Spleen (tissue), 11 donors: ENCODE data around the gene CSMD2. TPM values are rescaled to one million over a fixed set of nuclear protein-coding genes. Genes with fewer than 3 reads are reported as not detected.

Source experiments
- DNase-seq: peaks from one replicate; pipeline ENCODE4 v3.0.0-alpha.2; 2020
- H3K27ac ChIP-seq, 8 donors: fragments of 200-600 bp; sonication (generic) in 7 of 8; 1 replicate in 4 of 8; 2 replicates in 4 of 8; pipeline versions ENCODE4 v1.5.0 to v1.8.0; 2016 to 2021; ENCODE audit warnings: inconsistent platforms in 4 of 8, mild to moderate bottlenecking in 4 of 8, moderate library complexity in 1 of 8
- H3K27me3 ChIP-seq, 7 donors: fragments of 200-600 bp; sonication (generic) in 6 of 7; replicated peaks in 1 of 7; 1 replicate in 4 of 7; 2 replicates in 3 of 7; pipeline versions ENCODE4 v1.5.0 to v1.8.0; 2016 to 2021; ENCODE audit warnings: inconsistent platforms in 3 of 7, mild to moderate bottlenecking in 1 of 7
- H3K36me3 ChIP-seq, 6 donors: fragments of 200-600 bp; sonication (generic) in 5 of 6; 1 replicate in 4 of 6; 2 replicates in 2 of 6; pipeline versions ENCODE4 v1.5.0 to v1.8.0; 2016 to 2021; ENCODE audit warnings: inconsistent platforms in 2 of 6
- H3K4me1 ChIP-seq, 6 donors: fragments of 200-600 bp; sonication (generic) in 5 of 6; 1 replicate in 3 of 6; 2 replicates in 3 of 6; pipeline versions ENCODE4 v1.5.0 to v1.8.0; 2016 to 2021; ENCODE audit warnings: inconsistent platforms in 3 of 6
- H3K4me3 ChIP-seq, 8 donors: fragments of 200-600 bp; sonication (generic) in 7 of 8; 1 replicate in 4 of 8; 2 replicates in 4 of 8; pipeline versions ENCODE4 v1.5.0 to v1.8.0; 2016 to 2021; ENCODE audit warnings: inconsistent platforms in 4 of 8, mild to moderate bottlenecking in 4 of 8, moderate library complexity in 2 of 8
- H3K9me3 ChIP-seq, 8 donors: fragments of 200-600 bp; sonication (generic) in 7 of 8; 1 replicate in 4 of 8; 2 replicates in 4 of 8; pipeline versions ENCODE4 v1.5.0 to v1.8.0; 2016 to 2021; ENCODE audit warnings: inconsistent platforms in 4 of 8
- CTCF ChIP-seq, 11 experiments: fragments of 200-600 bp in 7 of 11; fragments of 450-650 bp in 4 of 11; sonication (generic) in 4 of 11; IDR thresholded peaks in 8 of 11; conservative IDR thresholded peaks in 3 of 11; 1 replicate in 7 of 11; 2 replicates in 4 of 11; pipeline versions ENCODE4 v1.4.0 to v1.8.0; 2016 to 2021; ENCODE audit warnings: antibody characterized with exemption in 11 of 11, inconsistent platforms in 4 of 11, mild to moderate bottlenecking in 1 of 11
- POLR2A ChIP-seq, 3 donors: fragments of 450-650 bp; IDR thresholded peaks; one replicate each; pipeline ENCODE4 v1.5.1; 2017; ENCODE audit warnings: antibody characterized with exemption in 3 of 3, mild to moderate bottlenecking in 1 of 3
- POLR2AphosphoS5 ChIP-seq, 3 donors: sonication (generic); formaldehyde crosslinking; IDR thresholded peaks; one replicate each; pipeline ENCODE4 v1.5.1; 2017; ENCODE audit warnings: antibody characterized with exemption in 3 of 3
- WGBS, 5 donors: extraction: QIAGEN DNeasy Blood & Tissue Kit in 3 of 5; methylation state at CpG; one replicate each; pipeline versions ENCODE4 v1.1.5 to v1.1.7; 2013 to 2018; 5-methylcytosine and 5-hydroxymethylcytosine counted together
- intact Hi-C: fragments of 100-400 bp; cut with DNase I; formaldehyde crosslinking; loops from one replicate; pipeline ENCODE4 v1.15.0; 2023; ENCODE audit warnings: low total_unique reads
- polyA plus RNA-seq, 3 donors: library from polyadenylated mRNA; stranded (reverse); fragments of 200-250 nt; gene quantifications; one replicate each; pipeline ENCODE4 v1.2.1, GENCODE V29; 2013
- total RNA-seq, 7 donors: library from RNA; depleted of rRNA in 3 of 7; stranded (reverse); fragments of >200 nt in 3 of 7; fragmentation: NEBNext Ultra II Directional in 4 of 7; extraction: Animal tissue kit (Norgen Biotek cat#: 25700) in 4 of 7; gene quantifications; one replicate each; pipeline versions ENCODE4 v1.1.0 to v1.2.1, GENCODE V29; 2016 to 2021
- donor health status: healthy with polysubstance abuse.
- donor health status: DM: no; HTN: no; CAD: no; lungs with moderate emphysema.
- donor health status: DM: no; HTN: no; CAD: no.
- donor health status: Bipolar disorder and iron deficiency.
- donor health status: healthy.
- donor health status: DM: no; HTN: no; CAD: no.
- donor health status: DM: yes; HTN: yes; CAD: no.

CSMD2 gene
- total and polyA plus RNA-seq, 10 donors = 0.12 to 2.7 (median 0.96) TPM

- Histone ChIP-seq H3K27me3 (peaks cover 0 to 16% (median 0%) of the 10 kb centered on the region in 7 donors), H3K9me3 (no peaks in the 10 kb centered on the region), H3K4me3 (no peak overlapping the region), H3K36me3 (no peaks in the 10 kb centered on the region), H3K27ac (no peak overlapping the region), H3K4me1 (no peaks in the 10 kb centered on the region)
- 76 to 84% (median 82%) methylated on average over 7 of the region's 7 CpGs for WGBS, 5 donors
- TF ChIP-seq CTCF (IDR thresholded peaks at IDR 0.05 in 8 of 11, conservative IDR thresholded peaks at IDR 0.05 in 3 of 11) (no peak), POLR2A (IDR thresholded peaks at IDR 0.05) (no peak), POLR2AphosphoS5 (IDR thresholded peaks at IDR 0.05) (no peak)
- DNase-seq = no peak
- intact Hi-C loops = no loop called here
These were observed 565.4 kb downstream of the CSMD2 start for GRCh38 chr1:33599516-33600115.

- Histone ChIP-seq H3K4me1 (no peaks in the 10 kb centered on the region), H3K27me3 (peaks cover 0 to 5% (median 0%) of the 10 kb centered on the region in 7 donors), H3K9me3 (no peaks in the 10 kb centered on the region), H3K27ac (no peak overlapping the region), H3K36me3 (no peaks in the 10 kb centered on the region), H3K4me3 (no peak overlapping the region)
- intact Hi-C loops = no loop called here
- 88 to 97% (median 97%) methylated on average over 7 of the region's 7 CpGs for WGBS, 5 donors
- TF ChIP-seq POLR2AphosphoS5 (IDR thresholded peaks at IDR 0.05) (no peak), CTCF (IDR thresholded peaks at IDR 0.05 in 8 of 11, conservative IDR thresholded peaks at IDR 0.05 in 3 of 11) (no peak)
- no peak for DNase-seq
These were observed 576.3 kb downstream of the CSMD2 start for GRCh38 chr1:33588726-33589125.

- DNase-seq = no peak
- Histone ChIP-seq H3K27me3 (no peaks in the 10 kb centered on the region), H3K4me1 (no peaks in the 10 kb centered on the region), H3K36me3 (no peaks in the 10 kb centered on the region), H3K4me3 (no peak overlapping the region), H3K9me3 (no peaks in the 10 kb centered on the region), H3K27ac (no peak overlapping the region)
- TF ChIP-seq POLR2AphosphoS5 (IDR thresholded peaks at IDR 0.05) (no peak), CTCF (IDR thresholded peaks at IDR 0.05 in 8 of 11, conservative IDR thresholded peaks at IDR 0.05 in 3 of 11) (no peak), POLR2A (IDR thresholded peaks at IDR 0.05) (no peak)
- 90 to 98% (median 90%) methylated on average over 5 of the region's 5 CpGs for WGBS, 5 donors
- intact Hi-C loops = no loop called here
These were observed 578.2 kb downstream of the CSMD2 start for GRCh38 chr1:33586795-33587194.

GRCh38 chr1:33586106-33586505 lies 578.9 kb downstream of the CSMD2 start:
- Histone ChIP-seq H3K4me1 (no peaks in the 10 kb centered on the region), H3K27ac (no peak overlapping the region), H3K36me3 (no peaks in the 10 kb centered on the region), H3K27me3 (no peaks in the 10 kb centered on the region), H3K4me3 (no peak overlapping the region), H3K9me3 (no peaks in the 10 kb centered on the region)
- no peak for DNase-seq
- WGBS, 5 donors = 88 to 97% (median 92%) methylated on average over 4 of the region's 4 CpGs
- intact Hi-C loops = no loop called here
- no peak for TF ChIP-seq POLR2A (IDR thresholded peaks at IDR 0.05)
- TF ChIP-seq POLR2AphosphoS5 (IDR thresholded peaks at IDR 0.05) = no peak
- no peak for TF ChIP-seq CTCF (IDR thresholded peaks at IDR 0.05 in 8 of 11, conservative IDR thresholded peaks at IDR 0.05 in 3 of 11)
